Peyer's patch (tissue), 4 donors: ENCODE data around the gene LMOD1.

Experiments used
- POLR2A ChIP-seq, 2 donors: fragments of 450-650 bp; IDR thresholded peaks; one replicate each; pipeline ENCODE4 v1.5.1; 2017; ENCODE audit warnings: antibody characterized with exemption in 2 of 2, mild to moderate bottlenecking in 2 of 2, moderate library complexity in 2 of 2
- TF ChIP-seq, protein P1 (sequence below), 6 experiments: fragments of 450-650 bp in 4 of 6; fragments of 200-600 bp in 2 of 6; sonication (generic) in 1 of 6; IDR thresholded peaks; one replicate each; pipeline ENCODE4 v1.5.1; 2017 to 2019; ENCODE audit warnings: antibody characterized with exemption in 6 of 6, mild to moderate bottlenecking in 3 of 6, moderate library complexity in 1 of 6

DNA sequence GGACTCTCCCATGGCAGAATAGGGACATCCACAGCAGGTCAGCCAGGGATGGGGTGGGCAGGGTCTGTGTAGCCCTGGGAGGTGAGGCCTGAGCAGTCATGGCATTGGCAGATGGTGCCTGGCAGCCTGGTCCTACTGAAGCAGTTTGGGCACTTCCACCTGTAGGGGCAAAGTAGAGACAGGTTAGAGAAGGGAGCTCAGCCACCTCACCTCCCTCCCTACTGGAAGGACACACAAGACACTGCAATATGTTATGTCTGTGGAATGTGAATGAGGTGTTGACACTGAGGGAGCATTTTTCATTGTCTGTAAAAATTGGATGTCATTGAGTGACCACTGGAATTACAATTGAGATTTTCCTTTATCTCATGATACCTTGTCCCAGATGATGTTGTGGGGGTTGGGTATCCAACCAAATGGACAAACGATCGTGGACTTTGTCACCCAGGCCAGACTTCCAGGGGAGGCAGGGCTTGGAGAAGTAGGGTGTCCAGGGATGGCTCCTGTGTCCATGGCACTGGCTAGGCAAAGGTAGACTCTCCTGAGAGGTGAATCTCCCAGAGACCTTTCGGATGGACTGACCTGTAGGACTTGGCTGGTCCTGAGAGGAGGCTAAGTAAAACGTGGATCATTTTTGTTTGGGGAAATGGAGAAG is 48.0 kb downstream of the LMOD1 start:
- TF ChIP-seq POLR2A (IDR thresholded peaks at IDR 0.05), result no peak
- TF ChIP-seq, protein P1, sequence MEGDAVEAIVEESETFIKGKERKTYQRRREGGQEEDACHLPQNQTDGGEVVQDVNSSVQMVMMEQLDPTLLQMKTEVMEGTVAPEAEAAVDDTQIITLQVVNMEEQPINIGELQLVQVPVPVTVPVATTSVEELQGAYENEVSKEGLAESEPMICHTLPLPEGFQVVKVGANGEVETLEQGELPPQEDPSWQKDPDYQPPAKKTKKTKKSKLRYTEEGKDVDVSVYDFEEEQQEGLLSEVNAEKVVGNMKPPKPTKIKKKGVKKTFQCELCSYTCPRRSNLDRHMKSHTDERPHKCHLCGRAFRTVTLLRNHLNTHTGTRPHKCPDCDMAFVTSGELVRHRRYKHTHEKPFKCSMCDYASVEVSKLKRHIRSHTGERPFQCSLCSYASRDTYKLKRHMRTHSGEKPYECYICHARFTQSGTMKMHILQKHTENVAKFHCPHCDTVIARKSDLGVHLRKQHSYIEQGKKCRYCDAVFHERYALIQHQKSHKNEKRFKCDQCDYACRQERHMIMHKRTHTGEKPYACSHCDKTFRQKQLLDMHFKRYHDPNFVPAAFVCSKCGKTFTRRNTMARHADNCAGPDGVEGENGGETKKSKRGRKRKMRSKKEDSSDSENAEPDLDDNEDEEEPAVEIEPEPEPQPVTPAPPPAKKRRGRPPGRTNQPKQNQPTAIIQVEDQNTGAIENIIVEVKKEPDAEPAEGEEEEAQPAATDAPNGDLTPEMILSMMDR (IDR thresholded peaks at IDR 0.05), result no peak
